ENCODE data around the gene CSGALNACT2. TPM values are rescaled to one million over a fixed set of nuclear protein-coding genes. Genes with fewer than 3 reads are reported as not detected.

CSGALNACT2 gene
- total and polyA plus RNA-seq, 9 of the 15 experiments (the other 6 are each of a cell fraction or from before 2014, with no cell fraction given) = 1.4 to 7.3 (median 3.5) TPM

DNA sequence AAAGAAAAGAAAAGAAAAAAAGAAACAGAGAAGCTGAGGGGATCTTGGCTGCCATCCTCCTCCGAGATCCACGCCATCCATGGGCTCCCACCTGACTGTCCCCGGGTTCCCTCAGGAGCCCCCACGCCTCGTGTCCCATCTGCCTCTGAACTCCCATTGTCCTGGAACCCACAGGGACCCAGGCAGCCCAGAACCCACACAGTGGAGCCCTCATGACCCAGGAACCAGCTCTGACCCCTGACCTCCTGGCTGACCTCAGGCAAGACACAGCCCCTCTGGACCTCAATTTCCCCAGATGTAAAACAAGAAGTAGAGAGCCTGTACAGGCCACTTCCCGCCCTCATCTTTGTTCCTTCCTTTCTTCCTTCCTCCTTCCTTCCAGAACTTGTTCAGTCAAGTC is 88.2 kb downstream of the CSGALNACT2 start (continued):
- TF ChIP-seq, protein P1, sequence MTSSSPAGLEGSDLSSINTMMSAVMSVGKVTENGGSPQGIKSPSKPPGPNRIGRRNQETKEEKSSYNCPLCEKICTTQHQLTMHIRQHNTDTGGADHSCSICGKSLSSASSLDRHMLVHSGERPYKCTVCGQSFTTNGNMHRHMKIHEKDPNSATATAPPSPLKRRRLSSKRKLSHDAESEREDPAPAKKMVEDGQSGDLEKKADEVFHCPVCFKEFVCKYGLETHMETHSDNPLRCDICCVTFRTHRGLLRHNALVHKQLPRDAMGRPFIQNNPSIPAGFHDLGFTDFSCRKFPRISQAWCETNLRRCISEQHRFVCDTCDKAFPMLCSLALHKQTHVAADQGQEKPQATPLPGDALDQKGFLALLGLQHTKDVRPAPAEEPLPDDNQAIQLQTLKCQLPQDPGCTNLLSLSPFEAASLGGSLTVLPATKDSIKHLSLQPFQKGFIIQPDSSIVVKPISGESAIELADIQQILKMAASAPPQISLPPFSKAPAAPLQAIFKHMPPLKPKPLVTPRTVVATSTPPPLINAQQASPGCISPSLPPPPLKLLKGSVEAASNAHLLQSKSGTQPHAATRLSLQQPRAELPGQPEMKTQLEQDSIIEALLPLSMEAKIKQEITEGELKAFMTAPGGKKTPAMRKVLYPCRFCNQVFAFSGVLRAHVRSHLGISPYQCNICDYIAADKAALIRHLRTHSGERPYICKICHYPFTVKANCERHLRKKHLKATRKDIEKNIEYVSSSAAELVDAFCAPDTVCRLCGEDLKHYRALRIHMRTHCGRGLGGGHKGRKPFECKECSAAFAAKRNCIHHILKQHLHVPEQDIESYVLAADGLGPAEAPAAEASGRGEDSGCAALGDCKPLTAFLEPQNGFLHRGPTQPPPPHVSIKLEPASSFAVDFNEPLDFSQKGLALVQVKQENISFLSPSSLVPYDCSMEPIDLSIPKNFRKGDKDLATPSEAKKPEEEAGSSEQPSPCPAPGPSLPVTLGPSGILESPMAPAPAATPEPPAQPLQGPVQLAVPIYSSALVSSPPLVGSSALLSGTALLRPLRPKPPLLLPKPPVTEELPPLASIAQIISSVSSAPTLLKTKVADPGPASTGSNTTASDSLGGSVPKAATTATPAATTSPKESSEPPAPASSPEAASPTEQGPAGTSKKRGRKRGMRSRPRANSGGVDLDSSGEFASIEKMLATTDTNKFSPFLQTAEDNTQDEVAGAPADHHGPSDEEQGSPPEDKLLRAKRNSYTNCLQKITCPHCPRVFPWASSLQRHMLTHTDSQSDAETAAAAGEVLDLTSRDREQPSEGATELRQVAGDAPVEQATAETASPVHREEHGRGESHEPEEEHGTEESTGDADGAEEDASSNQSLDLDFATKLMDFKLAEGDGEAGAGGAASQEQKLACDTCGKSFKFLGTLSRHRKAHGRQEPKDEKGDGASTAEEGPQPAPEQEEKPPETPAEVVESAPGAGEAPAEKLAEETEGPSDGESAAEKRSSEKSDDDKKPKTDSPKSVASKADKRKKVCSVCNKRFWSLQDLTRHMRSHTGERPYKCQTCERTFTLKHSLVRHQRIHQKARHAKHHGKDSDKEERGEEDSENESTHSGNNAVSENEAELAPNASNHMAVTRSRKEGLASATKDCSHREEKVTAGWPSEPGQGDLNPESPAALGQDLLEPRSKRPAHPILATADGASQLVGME (CRISPR knock-in tag; IDR thresholded peaks at IDR 0.05) = no peak
- TF ChIP-seq ZNF699 (CRISPR knock-in tag; IDR thresholded peaks at IDR 0.05; ENCODE audit: insufficient replicate concordance) = no peak
- TF ChIP-seq PYGO2 (tag; IDR thresholded peaks at IDR 0.05) = no peak
- TF ChIP-seq MCM5 (IDR thresholded peaks at IDR 0.05; ENCODE audit: low read depth) = no peak
